Activated CD8-positive, alpha-beta T cell treated with anti-CD3 and anti-CD28 coated beads for 36 hours (primary cell): ENCODE data around the gene PTGES. TPM values are rescaled to one million over a fixed set of nuclear protein-coding genes. Genes with fewer than 3 reads are reported as not detected.

Source experiments
- ATAC-seq: fragments of 200-7000 bp; cut with Tn5 transposase; one replicate; pipeline ENCODE4 v1.10.0; 2021; ENCODE audit warnings: mild to moderate bottlenecking, moderate library complexity
- CTCF ChIA-PET: fragments of 350-600 bp; sonication (Branson Sonifier 250); formaldehyde crosslinking; loops from one replicate; lab custom pipeline; 2021; ENCODE audit warnings: antibody characterized with exemption; lab: Charles Lee
- POLR2A ChIA-PET: fragments of 350-600 bp; sonication (Branson Sonifier 250); formaldehyde crosslinking; loops from one replicate; lab custom pipeline; 2021; ENCODE audit warnings: antibody characterized with exemption; lab: Charles Lee
- DNase-seq: peaks from one replicate; pipeline ENCODE4 v3.0.0-alpha.2; 2020
- H3K27ac Mint-ChIP-seq: one replicate; pipeline ENCODE4 v1.8.0; 2021; ENCODE audit warnings: mild to moderate bottlenecking, mixed read lengths
- H3K27me3 Mint-ChIP-seq: one replicate; pipeline ENCODE4 v1.8.0; 2021; ENCODE audit warnings: mixed read lengths
- H3K36me3 Mint-ChIP-seq: one replicate; pipeline ENCODE4 v1.8.0; 2021; ENCODE audit warnings: low read depth, mixed read lengths
- H3K4me1 Mint-ChIP-seq: one replicate; pipeline ENCODE4 v1.8.0; 2021; ENCODE audit warnings: low read depth, mixed read lengths
- H3K4me3 Mint-ChIP-seq: one replicate; pipeline ENCODE4 v1.8.0; 2021; ENCODE audit warnings: mild to moderate bottlenecking, moderate library complexity, mixed read lengths
- H3K9me3 Mint-ChIP-seq: one replicate; pipeline ENCODE4 v1.8.0; 2021; ENCODE audit warnings: mixed read lengths
- CTCF ChIP-seq: fragments of 200-600 bp; IDR thresholded peaks from one replicate; pipeline ENCODE4 v1.8.0; 2022; ENCODE audit warnings: antibody characterized with exemption, mild to moderate bottlenecking
- intact Hi-C: fragments of 100-400 bp; cut with micrococcal nuclease; formaldehyde crosslinking; loops from one replicate; pipeline ENCODE4 v1.10.0; 2022
- total RNA-seq, 2 experiments: library from RNA; stranded (reverse); gene quantifications; one replicate each; pipeline ENCODE4 v1.2.3, GENCODE V29; 2021

PTGES gene
- total RNA-seq, 2 experiments from 2014 or later = 0.20 to 0.56 TPM

DNA sequence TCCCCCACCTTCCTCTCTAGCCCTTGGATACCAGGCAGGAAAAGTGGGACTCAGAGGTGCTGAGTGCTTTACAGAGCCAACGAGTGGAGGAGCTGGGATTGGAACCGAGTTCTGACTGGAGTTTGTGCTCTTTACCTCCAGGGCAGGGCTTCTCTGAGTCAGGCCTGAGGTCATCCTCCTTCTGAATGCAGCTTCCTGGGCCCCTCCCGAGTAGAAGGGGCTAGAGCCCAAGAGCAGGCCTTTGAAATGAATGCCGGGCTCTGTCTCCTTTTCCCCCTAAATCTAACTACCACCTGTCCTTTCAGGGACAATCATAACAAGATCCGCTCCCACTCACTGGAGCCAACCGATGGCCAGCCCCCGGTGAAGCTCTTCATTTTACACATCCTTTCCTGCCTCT is 12.7 kb downstream of the PTGES start:
- Mint-ChIP-seq H3K4me1 (peaks cover 11% of the 10 kb centered on the region), H3K36me3 (no peaks in the 10 kb centered on the region), H3K4me3 (no peak overlapping the region), H3K27ac (no peak overlapping the region), H3K9me3 (no peaks in the 10 kb centered on the region), H3K27me3 (no peaks in the 10 kb centered on the region)
- CTCF ChIA-PET = interaction anchor here (1.0 to 5.6 kb wide), 4 partner anchors 13 to 50 kb away, joined by 3 to 82 read pairs (median 42); no protein-coding TSS in a partner anchor
- DNase-seq = no peak
- ATAC-seq = no peak
- POLR2A ChIA-PET = interaction anchor here (1.3 kb wide), 1 partner anchor 37 kb away, joined by 5 read pairs; no protein-coding TSS in a partner anchor
- no peak for TF ChIP-seq CTCF
- intact Hi-C loops = no loop called here

DNA sequence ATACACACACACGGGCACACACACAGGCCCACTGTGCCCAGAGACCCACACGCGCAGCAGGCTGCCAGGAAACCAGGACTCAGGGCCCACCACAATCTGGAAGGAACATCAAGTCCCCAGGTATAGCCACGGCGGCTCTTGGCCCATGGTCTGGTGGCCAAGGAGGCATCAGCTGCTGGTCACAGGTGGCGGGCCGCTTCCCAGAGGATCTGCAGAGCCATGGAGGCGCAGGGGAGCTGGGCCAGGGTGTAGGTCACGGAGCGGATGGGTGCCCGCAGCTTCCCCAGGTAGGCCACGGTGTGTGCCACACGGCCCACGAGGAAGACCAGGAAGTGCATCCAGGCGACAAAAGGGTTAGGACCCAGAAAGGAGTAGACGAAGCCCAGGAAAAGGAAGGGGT is 13.4 kb downstream of the PTGES start:
- no peak for TF ChIP-seq CTCF
- H3K27ac Mint-ChIP-seq = no peak overlapping the region
- H3K4me1 Mint-ChIP-seq = peaks cover 11% of the 10 kb centered on the region
- no peaks in the 10 kb centered on the region for H3K36me3 Mint-ChIP-seq
- ATAC-seq (no peak), DNase-seq (no peak)
- H3K4me3 Mint-ChIP-seq = no peak overlapping the region
- intact Hi-C loops = no loop called here
- ChIA-PET POLR2A (interaction anchor here (1.3 kb wide), 1 partner anchor 38 kb away, joined by 5 read pairs; no protein-coding TSS in a partner anchor), CTCF (interaction anchor here (1.0 to 5.6 kb wide), 6 partner anchors 11 to 51 kb away, joined by 3 to 82 read pairs (median 32); no protein-coding TSS in a partner anchor)
- H3K9me3 Mint-ChIP-seq = no peaks in the 10 kb centered on the region
- H3K27me3 Mint-ChIP-seq = no peaks in the 10 kb centered on the region

DNA sequence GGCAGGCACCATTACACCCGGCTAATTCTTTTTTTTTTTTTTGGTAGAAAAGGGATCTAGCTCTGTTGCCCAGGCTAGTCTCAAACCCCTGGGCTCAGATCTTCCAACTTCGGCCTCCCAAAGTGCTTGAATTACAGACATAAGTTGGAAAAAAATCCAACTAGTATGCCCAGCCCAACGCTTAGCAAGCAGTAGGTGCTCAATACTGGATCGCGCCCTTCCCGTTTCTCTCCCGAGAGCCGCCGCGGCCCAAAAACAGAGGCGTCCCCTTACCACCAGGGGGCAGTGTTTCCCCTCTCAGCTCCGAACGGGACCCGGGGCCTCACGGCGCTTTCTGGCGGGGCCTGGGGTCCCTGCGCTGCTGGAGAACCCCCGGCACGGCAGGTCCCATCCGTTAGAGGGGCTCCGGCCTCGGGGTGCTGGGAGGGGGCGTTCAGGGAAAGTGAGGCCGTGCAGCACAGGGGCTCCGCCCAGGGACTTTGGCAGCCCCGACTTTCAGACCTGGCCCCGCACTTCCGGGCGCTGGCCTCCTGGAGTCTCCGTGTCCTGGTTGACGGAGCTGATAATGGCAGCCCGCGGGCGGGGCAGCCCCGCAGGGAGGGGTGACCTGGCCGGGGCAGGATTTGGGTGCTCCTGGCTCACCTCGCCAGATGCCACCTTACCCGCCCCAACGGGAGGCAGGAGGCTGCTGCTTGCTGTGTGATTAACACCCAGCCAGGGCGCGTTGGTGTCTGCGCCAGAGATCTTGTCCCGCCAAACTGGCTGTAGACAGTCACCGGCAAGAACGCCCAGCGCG is 15.2 kb downstream of the PTGES start:
- peak; percentile 89 for DNase-seq
- ChIA-PET CTCF (interaction anchor here (0.6 to 5.6 kb wide), 37 partner anchors 9 to 595 kb away, joined by 3 to 82 read pairs (median 5); partner anchors contain the start of genes NTMT1 and PTGES), POLR2A (interaction anchor here (0.8 to 1.5 kb wide), 6 partner anchors 16 to 111 kb away, joined by 3 to 4 read pairs (median 4); partner anchors contain the start of genes NTMT1 and PTGES)
- no peaks in the 10 kb centered on the region for H3K27me3 Mint-ChIP-seq
- peak; percentile 89 for ATAC-seq
- H3K4me3 Mint-ChIP-seq = peak overlapping the region; percentile 55
- no peaks in the 10 kb centered on the region for H3K36me3 Mint-ChIP-seq
- intact Hi-C loops = loop anchor here (2.0 kb wide), 1 partner anchor 47 kb away; no protein-coding TSS in a partner anchor
- peak overlapping the region; percentile 52 for H3K27ac Mint-ChIP-seq
- TF ChIP-seq CTCF = peak; percentile 99
- H3K9me3 Mint-ChIP-seq = no peaks in the 10 kb centered on the region
- H3K4me1 Mint-ChIP-seq = peaks cover 11% of the 10 kb centered on the region

- intact Hi-C loops = loop anchor here (2.0 kb wide), 1 partner anchor 48 kb away; no protein-coding TSS in a partner anchor
- TF ChIP-seq CTCF = no peak
- no peaks in the 10 kb centered on the region for H3K36me3 Mint-ChIP-seq
- H3K27ac Mint-ChIP-seq = no peak overlapping the region
- no peaks in the 10 kb centered on the region for H3K9me3 Mint-ChIP-seq
- H3K4me1 Mint-ChIP-seq = peaks cover 11% of the 10 kb centered on the region
- no peak overlapping the region for H3K4me3 Mint-ChIP-seq
- no peak for DNase-seq
- ATAC-seq = no peak
- ChIA-PET CTCF (interaction anchor here (1.2 to 5.6 kb wide), 5 partner anchors 9 to 54 kb away, joined by 3 to 82 read pairs (median 34); partner anchors contain the start of gene PTGES), POLR2A (no interaction called here)
- H3K27me3 Mint-ChIP-seq = no peaks in the 10 kb centered on the region
Observed at GRCh38 chr9:129736334-129736733, 16.5 kb downstream of the PTGES start.
